Gastroesophageal sphincter (tissue), 3 donors: Measurements from ENCODE around the gene LRRC51.

Source experiments
- EP300 ChIP-seq: sonication (generic); formaldehyde crosslinking; IDR thresholded peaks from one replicate; pipeline ENCODE4 v1.6.1; 2017; ENCODE audit warnings: antibody characterized with exemption, mild to moderate bottlenecking
- POLR2A ChIP-seq, 2 donors: fragments of 450-650 bp; IDR thresholded peaks; one replicate each; pipeline ENCODE4 v1.6.1; 2017; ENCODE audit warnings: antibody characterized with exemption in 2 of 2, mild to moderate bottlenecking in 2 of 2, moderate library complexity in 1 of 2
- TF ChIP-seq, protein P1 (sequence below), 4 experiments: fragments of 200-600 bp in 2 of 4; fragments of 450-650 bp in 2 of 4; sonication (generic) in 1 of 4; IDR thresholded peaks; one replicate each; pipeline ENCODE4 v1.5.1; 2017 to 2019; ENCODE audit warnings: antibody characterized with exemption in 4 of 4, mild to moderate bottlenecking in 2 of 4, moderate library complexity in 2 of 4

GRCh38 chr11:72119198-72119597 is 38.5 kb downstream of the LRRC51 start:
- TF ChIP-seq, protein P1, sequence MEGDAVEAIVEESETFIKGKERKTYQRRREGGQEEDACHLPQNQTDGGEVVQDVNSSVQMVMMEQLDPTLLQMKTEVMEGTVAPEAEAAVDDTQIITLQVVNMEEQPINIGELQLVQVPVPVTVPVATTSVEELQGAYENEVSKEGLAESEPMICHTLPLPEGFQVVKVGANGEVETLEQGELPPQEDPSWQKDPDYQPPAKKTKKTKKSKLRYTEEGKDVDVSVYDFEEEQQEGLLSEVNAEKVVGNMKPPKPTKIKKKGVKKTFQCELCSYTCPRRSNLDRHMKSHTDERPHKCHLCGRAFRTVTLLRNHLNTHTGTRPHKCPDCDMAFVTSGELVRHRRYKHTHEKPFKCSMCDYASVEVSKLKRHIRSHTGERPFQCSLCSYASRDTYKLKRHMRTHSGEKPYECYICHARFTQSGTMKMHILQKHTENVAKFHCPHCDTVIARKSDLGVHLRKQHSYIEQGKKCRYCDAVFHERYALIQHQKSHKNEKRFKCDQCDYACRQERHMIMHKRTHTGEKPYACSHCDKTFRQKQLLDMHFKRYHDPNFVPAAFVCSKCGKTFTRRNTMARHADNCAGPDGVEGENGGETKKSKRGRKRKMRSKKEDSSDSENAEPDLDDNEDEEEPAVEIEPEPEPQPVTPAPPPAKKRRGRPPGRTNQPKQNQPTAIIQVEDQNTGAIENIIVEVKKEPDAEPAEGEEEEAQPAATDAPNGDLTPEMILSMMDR (IDR thresholded peaks at IDR 0.05), result no peak
- TF ChIP-seq EP300, result no peak
- TF ChIP-seq POLR2A (IDR thresholded peaks at IDR 0.05), result no peak
